ENCODE measurements around the gene PNRC1.
A peak's percentile ranks its signal among the peaks of the same experiment; 100 is the strongest.

Gene PNRC1

GRCh38 chr6:89068695-89069094 is 11.9 kb upstream of the PNRC1 start:
- no peak overlapping the region for H3K27ac ChIP-seq
- CTCF ChIA-PET: interaction anchor here (0.6 kb wide), 1 partner anchor 363 kb away, joined by 4 read pairs; no protein-coding TSS in a partner anchor

GRCh38 chr6:89069536-89070163 is 10.9 kb upstream of the PNRC1 start:
- TF ChIP-seq, protein P1, sequence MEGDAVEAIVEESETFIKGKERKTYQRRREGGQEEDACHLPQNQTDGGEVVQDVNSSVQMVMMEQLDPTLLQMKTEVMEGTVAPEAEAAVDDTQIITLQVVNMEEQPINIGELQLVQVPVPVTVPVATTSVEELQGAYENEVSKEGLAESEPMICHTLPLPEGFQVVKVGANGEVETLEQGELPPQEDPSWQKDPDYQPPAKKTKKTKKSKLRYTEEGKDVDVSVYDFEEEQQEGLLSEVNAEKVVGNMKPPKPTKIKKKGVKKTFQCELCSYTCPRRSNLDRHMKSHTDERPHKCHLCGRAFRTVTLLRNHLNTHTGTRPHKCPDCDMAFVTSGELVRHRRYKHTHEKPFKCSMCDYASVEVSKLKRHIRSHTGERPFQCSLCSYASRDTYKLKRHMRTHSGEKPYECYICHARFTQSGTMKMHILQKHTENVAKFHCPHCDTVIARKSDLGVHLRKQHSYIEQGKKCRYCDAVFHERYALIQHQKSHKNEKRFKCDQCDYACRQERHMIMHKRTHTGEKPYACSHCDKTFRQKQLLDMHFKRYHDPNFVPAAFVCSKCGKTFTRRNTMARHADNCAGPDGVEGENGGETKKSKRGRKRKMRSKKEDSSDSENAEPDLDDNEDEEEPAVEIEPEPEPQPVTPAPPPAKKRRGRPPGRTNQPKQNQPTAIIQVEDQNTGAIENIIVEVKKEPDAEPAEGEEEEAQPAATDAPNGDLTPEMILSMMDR (conservative IDR thresholded peaks at IDR 0.05; ENCODE audit: low read depth): no peak
- CTCF ChIA-PET: no interaction called here
- H3K27ac ChIP-seq: no peak overlapping the region
- no peak for DNase-seq (ENCODE audit: low spot score)
- POLR2A ChIA-PET (ENCODE audit: low non-redundant PET): interaction anchor here (1.1 kb wide), 1 partner anchor 11 kb away, joined by 3 read pairs; the partner anchor contains the start of gene PNRC1

More at GRCh38 chr6:89068695-89069094, 11.9 kb upstream of the PNRC1 start:
- TF ChIP-seq, protein P1 (conservative IDR thresholded peaks at IDR 0.05; ENCODE audit: low read depth): no peak
- DNase-seq (ENCODE audit: low spot score): no peak
- POLR2A ChIA-PET (ENCODE audit: low non-redundant PET): no interaction called here

DNA sequence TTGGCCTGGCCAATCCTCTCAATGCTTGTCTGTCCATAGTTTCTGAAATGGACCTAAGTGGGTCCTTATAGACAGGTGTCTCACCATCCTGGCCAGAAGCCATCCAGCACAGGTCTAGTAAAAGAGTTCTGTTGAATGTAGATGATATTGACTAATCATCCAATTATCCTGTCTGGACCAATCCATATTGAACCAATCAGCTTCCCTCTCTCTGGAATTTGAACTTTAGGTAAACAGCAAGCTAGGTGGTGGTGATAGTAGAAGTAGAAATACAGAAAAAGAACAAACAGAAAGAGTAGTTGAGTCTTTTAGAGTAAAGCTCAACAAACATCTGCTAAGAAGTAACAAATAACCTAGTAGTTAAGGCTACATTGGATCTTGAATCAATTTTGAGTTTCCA is 9.5 kb upstream of the PNRC1 start:
- POLR2A ChIA-PET (ENCODE audit: low non-redundant PET): interaction anchor here (1.1 kb wide), 1 partner anchor 9 kb away, joined by 3 read pairs; the partner anchor contains the start of gene PNRC1
- CTCF ChIA-PET: no interaction called here
- no peak overlapping the region for H3K27ac ChIP-seq
- TF ChIP-seq, protein P1 (conservative IDR thresholded peaks at IDR 0.05; ENCODE audit: low read depth): no peak
- no peak for DNase-seq (ENCODE audit: low spot score)

DNA sequence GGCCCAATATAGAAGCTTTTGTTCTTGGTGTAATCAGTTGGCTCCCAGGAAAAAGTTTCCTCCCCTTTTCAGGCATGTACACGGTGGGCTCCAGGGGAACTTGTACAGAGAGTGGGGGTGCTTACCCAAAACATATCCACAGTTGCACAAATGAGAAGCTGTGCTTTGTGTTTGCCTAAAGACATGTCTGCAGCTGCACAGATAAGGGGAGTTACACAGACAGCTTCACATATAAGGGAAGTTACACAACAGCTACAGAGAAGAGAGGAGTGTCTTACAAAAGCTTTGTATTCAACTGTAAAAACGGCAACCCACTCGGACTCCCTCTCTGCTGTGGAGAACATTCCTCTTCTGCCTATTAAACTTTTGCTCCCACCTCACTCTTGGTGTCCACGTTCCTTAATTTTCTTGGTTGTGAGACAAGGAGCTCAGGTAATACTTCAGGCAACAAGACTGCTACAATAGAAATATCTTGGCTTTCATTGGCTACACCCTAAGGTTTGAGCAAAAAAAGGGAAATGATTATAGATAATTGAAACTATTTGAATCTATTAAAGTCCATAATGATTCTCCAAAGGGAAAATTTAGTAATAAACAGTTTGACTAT is 7.4 kb upstream of the PNRC1 start:
- ChIA-PET POLR2A (ENCODE audit: low non-redundant PET) (no interaction called here), CTCF (interaction anchor here (1.0 kb wide), 1 partner anchor 89 kb away, joined by 3 read pairs; no protein-coding TSS in a partner anchor)
- H3K27ac ChIP-seq: no peak overlapping the region
- TF ChIP-seq, protein P1 (conservative IDR thresholded peaks at IDR 0.05; ENCODE audit: low read depth): no peak
- DNase-seq (ENCODE audit: low spot score): no peak

DNA sequence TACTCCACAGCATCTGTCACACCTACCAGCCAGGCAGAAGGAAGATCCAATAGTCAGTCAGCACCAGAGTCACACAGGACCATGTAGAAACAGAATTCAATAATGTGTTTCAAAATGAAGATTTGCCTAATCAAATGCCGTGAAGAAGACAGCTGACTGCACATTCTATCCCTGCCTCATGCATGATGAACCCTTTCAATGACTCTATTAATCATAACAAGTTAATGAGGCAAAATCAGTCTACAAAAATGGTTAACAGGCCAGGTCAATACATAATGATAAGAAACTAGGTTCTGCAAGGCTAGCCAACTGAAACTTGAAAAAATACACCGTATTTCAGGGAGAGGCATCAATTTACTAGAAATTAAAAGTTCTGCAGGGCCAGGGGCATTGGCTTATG is 6.7 kb upstream of the PNRC1 start:
- TF ChIP-seq, protein P1 (conservative IDR thresholded peaks at IDR 0.05; ENCODE audit: low read depth): no peak
- no peak for DNase-seq (ENCODE audit: low spot score)
- CTCF ChIA-PET: no interaction called here
- no peak overlapping the region for H3K27ac ChIP-seq
- POLR2A ChIA-PET (ENCODE audit: low non-redundant PET): no interaction called here

DNA sequence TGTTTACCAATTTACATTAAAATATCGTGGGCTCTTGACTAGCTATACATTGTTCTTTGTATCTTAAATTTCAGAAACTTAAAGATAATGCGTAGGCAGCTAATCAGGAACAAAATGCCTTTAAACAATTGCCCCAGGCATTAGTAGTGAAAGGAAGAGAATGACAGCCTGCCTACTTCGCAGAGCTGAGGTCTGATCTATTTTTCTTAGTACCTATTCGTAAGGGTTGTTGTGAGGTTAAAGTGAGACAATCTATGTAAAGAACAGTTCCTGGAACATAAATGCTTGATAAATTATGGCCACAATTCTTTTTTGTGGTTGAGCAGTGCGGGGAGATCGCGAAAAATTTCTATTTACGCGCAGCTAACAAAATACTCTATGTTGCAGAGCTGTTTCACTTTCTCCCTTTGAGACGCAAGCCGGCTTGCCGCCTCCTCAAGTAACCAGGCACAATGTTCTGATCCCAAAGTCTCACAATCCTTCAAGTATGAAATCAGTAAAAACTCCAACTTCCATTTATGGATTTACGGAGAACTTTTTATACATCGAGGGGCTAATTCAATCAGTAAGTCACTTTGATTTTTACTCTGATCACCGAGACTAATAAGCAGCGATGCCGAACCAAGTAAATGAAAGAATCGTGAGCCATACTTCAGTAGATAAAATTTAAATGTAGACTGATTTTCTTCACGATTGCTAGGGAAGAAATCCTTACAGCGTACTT is 878 bp upstream of the PNRC1 start:
- DNase-seq (ENCODE audit: low spot score): peak; percentile 38
- TF ChIP-seq, protein P1 (conservative IDR thresholded peaks at IDR 0.05; ENCODE audit: low read depth): no peak
- H3K27ac ChIP-seq: peak overlapping the region; percentile 97
- ChIA-PET POLR2A (ENCODE audit: low non-redundant PET) (interaction anchor here (0.8 to 1.1 kb wide), 3 partner anchors 9 to 44 kb away, joined by 3 to 7 read pairs (median 7); no protein-coding TSS in a partner anchor), CTCF (interaction anchor here (0.6 to 3.3 kb wide), 3 partner anchors 33 to 1674 kb away, joined by 3 to 16 read pairs (median 5); no protein-coding TSS in a partner anchor)
